Nephron progenitor cell (in vitro differentiated cells): ENCODE measurements around the gene ADAM11.

Source experiments
- DNase-seq: peaks from one replicate; pipeline ENCODE4 v3.0.0; 2021
- H3K27ac Mint-ChIP-seq: 2 replicates; pipeline ENCODE4 v1.8.0; 2021; ENCODE audit warnings: mild to moderate bottlenecking, moderate library complexity, mixed read lengths
- H3K27me3 Mint-ChIP-seq: 2 replicates; pipeline ENCODE4 v1.8.0; 2021; ENCODE audit warnings: mild to moderate bottlenecking, low read depth, mixed read lengths; ENCODE audit not compliant: poor library complexity
- H3K36me3 Mint-ChIP-seq: 2 replicates; pipeline ENCODE4 v1.8.0; 2021; ENCODE audit warnings: low read depth, mixed read lengths
- H3K4me1 Mint-ChIP-seq: 2 replicates; pipeline ENCODE4 v1.8.0; 2021; ENCODE audit warnings: mixed read lengths
- H3K4me3 Mint-ChIP-seq: 2 replicates; pipeline ENCODE4 v1.8.0; 2021; ENCODE audit warnings: mild to moderate bottlenecking, moderate library complexity, mixed read lengths
- H3K9me3 Mint-ChIP-seq: 2 replicates; pipeline ENCODE4 v1.8.0; 2021; ENCODE audit warnings: mild to moderate bottlenecking, moderate library complexity, mixed read lengths
- CTCF ChIP-seq: fragments of 200-600 bp; sonication (generic); IDR thresholded peaks from 2 replicates; pipeline ENCODE4 v1.5.0; 2021; ENCODE audit warnings: antibody characterized with exemption

ADAM11 gene

GRCh38 chr17:44749076-44749979 is 9.5 kb upstream of the ADAM11 start:
- no peak for TF ChIP-seq CTCF
- DNase-seq, result peak; percentile 27
- H3K27ac Mint-ChIP-seq, result no peak overlapping the region
- H3K4me3 Mint-ChIP-seq, result no peak overlapping the region
- peaks cover 25% of the 10 kb centered on the region for H3K4me1 Mint-ChIP-seq
- H3K36me3 Mint-ChIP-seq, result peaks cover 41% of the 10 kb centered on the region
- peaks cover 6% of the 10 kb centered on the region for H3K27me3 Mint-ChIP-seq
- no peaks in the 10 kb centered on the region for H3K9me3 Mint-ChIP-seq

GRCh38 chr17:44749980-44750318 is 8.8 kb upstream of the ADAM11 start:
- Mint-ChIP-seq H3K9me3 (no peaks in the 10 kb centered on the region), H3K27me3 (peaks cover 6% of the 10 kb centered on the region), H3K36me3 (peaks cover 36% of the 10 kb centered on the region), H3K4me3 (peak overlapping the region; percentile 60), H3K27ac (peak overlapping the region; percentile 27), H3K4me1 (peaks cover 25% of the 10 kb centered on the region)
- TF ChIP-seq CTCF, result no peak
- no peak for DNase-seq

- Mint-ChIP-seq H3K27me3 (peaks cover 11% of the 10 kb centered on the region), H3K36me3 (peaks cover 30% of the 10 kb centered on the region), H3K4me1 (peaks cover 25% of the 10 kb centered on the region), H3K4me3 (no peak overlapping the region), H3K9me3 (no peaks in the 10 kb centered on the region), H3K27ac (peak overlapping the region; percentile 68)
- no peak for DNase-seq
- TF ChIP-seq CTCF, result no peak
Observed at GRCh38 chr17:44751331-44751730, 7.5 kb upstream of the ADAM11 start.

- no peak for TF ChIP-seq CTCF
- Mint-ChIP-seq H3K9me3 (no peaks in the 10 kb centered on the region), H3K4me3 (no peak overlapping the region), H3K36me3 (peaks cover 28% of the 10 kb centered on the region), H3K4me1 (peaks cover 25% of the 10 kb centered on the region), H3K27ac (peak overlapping the region; percentile 62), H3K27me3 (peaks cover 15% of the 10 kb centered on the region)
- no peak for DNase-seq
Observed at GRCh38 chr17:44751806-44752205, 7.0 kb upstream of the ADAM11 start.

DNA sequence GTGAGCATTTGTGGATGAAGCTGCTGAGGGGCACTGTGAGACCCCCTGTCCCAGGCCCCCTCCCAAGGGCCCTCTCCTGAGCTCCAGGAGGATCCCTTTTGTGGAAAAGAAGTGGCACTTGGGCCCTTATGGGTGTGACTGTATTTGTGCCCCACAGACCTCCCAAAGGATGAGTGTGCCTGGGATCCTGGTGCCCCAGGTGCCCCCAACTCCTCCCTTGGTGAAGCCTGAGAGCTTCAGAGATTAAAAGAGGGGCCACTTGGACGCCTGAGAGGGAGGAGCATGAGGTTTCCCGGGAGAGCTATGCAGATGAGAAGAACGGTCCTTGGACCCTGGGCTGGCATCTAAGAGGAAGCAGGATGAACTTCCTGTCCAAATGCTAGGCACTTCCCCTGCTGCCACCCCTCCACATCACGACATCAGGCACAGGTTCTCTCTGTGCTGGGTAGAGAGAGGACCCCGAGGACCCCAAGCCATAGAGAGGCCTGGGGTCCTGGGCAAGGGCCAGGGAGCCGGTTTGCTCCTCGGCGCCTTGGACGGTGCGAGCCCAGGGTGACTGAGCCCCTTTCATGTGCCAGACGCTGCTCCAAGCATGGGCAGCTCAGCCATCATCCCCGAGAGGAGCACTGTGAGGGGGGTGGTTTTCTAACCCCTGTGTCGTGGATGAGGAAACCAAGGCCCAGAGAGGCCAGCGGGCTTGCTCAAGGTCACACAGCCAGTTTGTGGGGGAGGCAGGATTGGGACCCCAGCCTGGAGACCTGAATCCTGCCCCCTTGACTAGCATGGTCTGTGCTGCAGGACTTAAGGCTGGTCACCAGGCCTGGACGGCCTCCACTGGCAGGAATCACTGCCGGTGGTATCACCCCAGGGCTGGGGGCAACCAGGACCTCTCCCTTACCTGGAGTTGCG is 5.6 kb upstream of the ADAM11 start:
- H3K27me3 Mint-ChIP-seq, result peaks cover 29% of the 10 kb centered on the region
- no peaks in the 10 kb centered on the region for H3K9me3 Mint-ChIP-seq
- peaks cover 25% of the 10 kb centered on the region for H3K4me1 Mint-ChIP-seq
- H3K36me3 Mint-ChIP-seq, result peaks cover 15% of the 10 kb centered on the region
- DNase-seq, result no peak
- no peak overlapping the region for H3K4me3 Mint-ChIP-seq
- TF ChIP-seq CTCF, result no peak
- no peak overlapping the region for H3K27ac Mint-ChIP-seq
